ENCODE measurements around the gene FAM135A. TPM values are rescaled to one million over a fixed set of nuclear protein-coding genes. Genes with fewer than 3 reads are reported as not detected.

FAM135A gene
- 10 to 100 TPM; 19.5 TPM for total RNA-seq

DNA sequence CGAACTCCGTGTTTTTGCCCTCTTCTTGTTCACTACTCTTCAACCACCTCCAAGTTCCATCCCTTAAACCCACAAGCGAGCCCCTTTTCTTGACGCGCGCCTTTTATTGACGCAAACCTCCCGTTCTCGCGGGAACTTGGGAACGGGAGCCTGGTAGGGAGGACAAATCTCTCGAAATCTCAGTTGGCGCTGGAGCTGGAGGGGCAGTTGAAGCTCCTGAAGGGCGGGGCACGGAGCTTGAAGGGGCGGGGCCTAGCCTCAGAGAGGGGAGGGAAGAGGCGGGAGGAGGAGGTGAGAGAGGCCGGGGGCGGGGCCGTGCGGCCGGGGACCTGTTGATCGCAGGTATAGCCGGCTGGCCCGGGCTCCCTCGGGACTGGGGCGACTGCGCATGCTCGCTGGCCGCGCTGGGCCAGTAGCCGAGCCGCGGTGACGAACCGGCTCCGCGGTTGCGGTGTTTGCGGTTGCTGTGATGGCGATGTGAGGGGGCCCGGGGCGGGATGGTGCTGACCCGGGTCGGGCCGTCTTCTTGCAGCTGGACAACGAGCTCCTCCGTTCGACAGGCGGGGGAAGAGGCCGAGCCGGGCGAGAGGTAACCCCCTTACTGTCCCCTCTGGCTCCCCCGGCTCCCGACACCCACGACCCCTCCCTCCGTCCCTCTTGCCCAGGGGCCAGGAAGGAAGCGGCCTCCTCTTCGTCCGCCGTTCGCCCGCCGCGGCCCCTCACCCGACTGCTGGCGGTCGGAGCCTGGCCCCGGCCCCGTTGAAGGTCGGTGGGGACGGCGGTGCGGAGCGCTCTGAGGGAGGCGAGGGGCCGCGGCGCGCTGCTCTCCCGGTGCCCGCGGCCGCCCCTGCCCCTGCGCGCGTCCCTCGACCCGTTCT lies at the start of gene FAM135A:
Gene FAM135A, plus strand, starts transcription at position 395 of the 878 bp plus-strand sequence. CDS start 14,835 bp downstream, outside the sequence.
- no peaks in the 10 kb centered on the region for H3K36me3 ChIP-seq
- no peak for TF ChIP-seq CTCF (IDR thresholded peaks at IDR 0.05)
- H3K9me3 ChIP-seq, result no peaks in the 10 kb centered on the region
- H3K27ac ChIP-seq, result peak within 1 kb of the TSS; percentile 80 to 92
- no peaks in the 10 kb centered on the region for H3K27me3 ChIP-seq
- DNase-seq (ENCODE audit: low spot score), result peak; percentile 97
- H3K4me1 ChIP-seq, result peaks cover 0 to 20% of the 10 kb centered on the region in 2 donors
- H3K4me3 ChIP-seq, result peak within 1 kb of the TSS; percentile 83 to 97

- Histone ChIP-seq H3K4me3 (no peak overlapping the region), H3K4me1 (no peaks in the 10 kb centered on the region), H3K9me3 (no peaks in the 10 kb centered on the region), H3K27ac (no peak overlapping the region), H3K27me3 (no peaks in the 10 kb centered on the region), H3K36me3 (no peaks in the 10 kb centered on the region)
- no peak for TF ChIP-seq CTCF (IDR thresholded peaks at IDR 0.05)
- no peak for DNase-seq (ENCODE audit: low spot score)
These were observed 49.4 kb upstream of the FAM135A start for GRCh38 chr6:70363741-70364493.

DNA sequence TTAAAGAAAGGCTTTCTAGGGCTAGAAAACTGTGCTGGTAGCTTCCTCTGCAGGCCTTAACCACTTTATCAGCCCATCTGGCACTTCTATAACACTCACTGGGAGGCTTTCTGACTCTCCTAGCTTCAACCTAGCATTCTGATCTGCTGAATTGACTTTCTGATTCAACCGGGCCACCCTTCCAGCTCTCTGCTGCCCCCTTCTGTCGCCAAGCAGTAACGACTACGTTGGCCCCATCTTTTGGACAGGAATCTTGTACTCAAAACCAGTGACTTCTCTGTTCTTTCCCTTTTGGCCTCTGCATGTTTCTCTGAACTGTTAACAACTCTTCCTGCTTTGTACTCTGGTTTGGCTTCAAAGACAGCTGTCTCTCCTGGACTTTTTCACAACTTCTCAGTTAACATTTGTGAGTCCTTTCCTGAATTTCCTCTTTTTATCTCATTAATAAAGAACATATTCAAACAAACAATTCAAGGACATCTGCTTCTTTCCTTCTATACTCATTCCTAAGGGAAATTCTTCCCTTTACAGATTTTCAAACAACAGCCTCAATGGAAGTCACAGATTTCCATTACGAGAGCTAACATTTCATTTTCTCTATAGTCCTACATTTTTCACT lies 43.9 kb upstream of the FAM135A start:
- peak; percentile 86 to 90 for TF ChIP-seq CTCF (IDR thresholded peaks at IDR 0.05)
- peak; percentile 71 for DNase-seq (ENCODE audit: low spot score)
- H3K4me3 ChIP-seq, result no peak overlapping the region

DNA sequence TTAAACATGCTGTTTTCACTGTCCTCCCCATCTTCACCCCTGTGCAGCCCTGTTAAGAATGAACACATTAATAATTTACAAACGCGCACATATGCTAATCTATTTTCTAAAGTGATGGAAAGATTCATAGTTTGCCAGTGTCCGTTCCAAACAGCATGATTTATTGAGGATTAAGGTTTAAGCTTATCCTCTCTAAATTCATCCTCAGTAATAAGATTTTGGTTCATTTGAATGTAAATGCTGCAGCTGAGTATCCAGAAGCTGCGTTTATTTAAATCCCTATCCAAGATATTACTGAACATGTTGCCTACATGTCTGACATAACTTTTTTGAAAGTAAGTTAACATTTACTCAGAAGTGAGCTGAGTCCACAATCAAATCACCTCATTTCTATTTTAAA lies 42.8 kb upstream of the FAM135A start:
- no peak for DNase-seq (ENCODE audit: low spot score)
- Histone ChIP-seq H3K4me3 (no peak overlapping the region), H3K9me3 (no peaks in the 10 kb centered on the region), H3K36me3 (no peaks in the 10 kb centered on the region), H3K27ac (no peak overlapping the region), H3K4me1 (no peaks in the 10 kb centered on the region), H3K27me3 (no peaks in the 10 kb centered on the region)
- no peak for TF ChIP-seq CTCF (IDR thresholded peaks at IDR 0.05)

More for the DNA sequence above, 43.9 kb upstream of the FAM135A start:
- Histone ChIP-seq H3K27ac (no peak overlapping the region), H3K36me3 (no peaks in the 10 kb centered on the region), H3K9me3 (no peaks in the 10 kb centered on the region), H3K27me3 (no peaks in the 10 kb centered on the region), H3K4me1 (no peaks in the 10 kb centered on the region)

- H3K27ac ChIP-seq, result no peak overlapping the region
- no peaks in the 10 kb centered on the region for H3K9me3 ChIP-seq
- no peaks in the 10 kb centered on the region for H3K36me3 ChIP-seq
- no peaks in the 10 kb centered on the region for H3K27me3 ChIP-seq
- TF ChIP-seq CTCF (IDR thresholded peaks at IDR 0.05), result peak; percentile 36 to 72
- DNase-seq (ENCODE audit: low spot score), result no peak
- H3K4me3 ChIP-seq, result no peak overlapping the region
- H3K4me1 ChIP-seq, result no peaks in the 10 kb centered on the region
These were observed 41.7 kb upstream of the FAM135A start for GRCh38 chr6:70371454-70372105.
